Thoracic aorta (tissue), 2 donors: ENCODE results near the gene KCNMB2. TPM values are rescaled to one million over a fixed set of nuclear protein-coding genes. Genes with fewer than 3 reads are reported as not detected.

Source experiments
- ATAC-seq: fragments of 150-250 bp; one replicate; pipeline ENCODE4 v1.8.0; 2017; ENCODE audit warnings: low read depth; ENCODE audit not compliant: insufficient number of reproducible peaks, low FRiP score
- DNase-seq: peaks from one replicate; pipeline ENCODE4 v3.0.0-alpha.2; 2020; ENCODE audit warnings: low spot score
- H3K27ac ChIP-seq, 2 donors: fragments of 200-600 bp; sonication (generic); 1 replicate in 1 of 2; 2 replicates in 1 of 2; pipeline ENCODE4 v1.5.1; 2016; ENCODE audit warnings: mild to moderate bottlenecking in 2 of 2, moderate library complexity in 2 of 2
- H3K27me3 ChIP-seq: fragments of 200-600 bp; sonication (generic); replicated peaks from 2 replicates; pipeline ENCODE4 v1.6.0; 2016; ENCODE audit warnings: mild to moderate bottlenecking; ENCODE audit not compliant: insufficient read depth
- H3K36me3 ChIP-seq: fragments of 200-600 bp; sonication (generic); one replicate; pipeline ENCODE4 v1.5.1; 2016
- H3K4me1 ChIP-seq, 2 donors: fragments of 200-600 bp; sonication (generic); 1 replicate in 1 of 2; 2 replicates in 1 of 2; pipeline versions ENCODE4 v1.5.1 to v1.6.0; 2016; ENCODE audit warnings: low read depth in 2 of 2, mild to moderate bottlenecking in 1 of 2; ENCODE audit not compliant: control insufficient read depth in 1 of 2
- H3K4me3 ChIP-seq: fragments of 200-600 bp; sonication (generic); 2 replicates; pipeline ENCODE4 v1.5.1; 2016; ENCODE audit warnings: mild to moderate bottlenecking
- H3K9me3 ChIP-seq: fragments of 200-600 bp; sonication (generic); 2 replicates; pipeline ENCODE4 v1.5.1; 2016
- CTCF ChIP-seq: fragments of 200-600 bp; sonication (generic); IDR thresholded peaks from one replicate; pipeline ENCODE4 v1.5.1; 2019; ENCODE audit warnings: antibody characterized with exemption
- total RNA-seq, 2 donors: library from RNA; depleted of rRNA; stranded (reverse); fragments of >200 nt; gene quantifications; one replicate each; pipeline versions ENCODE4 v1.1.0 to v1.2.3, GENCODE V29; 2016

The KCNMB2 gene
- total RNA-seq, result not detected

GRCh38 chr3:178536211-178537079 lies at the start of gene KCNMB2:
Gene KCNMB2, plus strand, starts transcription at chr3:178536436.
- no peak for TF ChIP-seq CTCF
- Histone ChIP-seq H3K9me3 (no peaks in the 10 kb centered on the region), H3K4me3 (peak within 1 kb of the TSS; percentile 70), H3K27me3 (no peaks in the 10 kb centered on the region), H3K4me1 (peaks cover 5 to 7% of the 10 kb centered on the region in 2 donors), H3K36me3 (no peaks in the 10 kb centered on the region), H3K27ac (no peak within 1 kb of the TSS)
- DNase-seq (no peak), ATAC-seq (no peak)

- no peaks in the 10 kb centered on the region for H3K27me3 ChIP-seq
- no peaks in the 10 kb centered on the region for H3K4me1 ChIP-seq
- no peaks in the 10 kb centered on the region for H3K36me3 ChIP-seq
- no peak overlapping the region for H3K27ac ChIP-seq
- H3K4me3 ChIP-seq, result no peak overlapping the region
- no peak for TF ChIP-seq CTCF
- no peaks in the 10 kb centered on the region for H3K9me3 ChIP-seq
- DNase-seq, result no peak
- no peak for ATAC-seq
Measured at GRCh38 chr3:178486903-178487302, 49.3 kb upstream of the KCNMB2 start.

GRCh38 chr3:178487752-178488151 lies 48.5 kb upstream of the KCNMB2 start:
- H3K9me3 ChIP-seq, result no peaks in the 10 kb centered on the region
- no peaks in the 10 kb centered on the region for H3K27me3 ChIP-seq
- no peak overlapping the region for H3K27ac ChIP-seq
- DNase-seq, result no peak
- no peak for ATAC-seq
- no peak overlapping the region for H3K4me3 ChIP-seq
- H3K36me3 ChIP-seq, result no peaks in the 10 kb centered on the region
- H3K4me1 ChIP-seq, result no peaks in the 10 kb centered on the region
- TF ChIP-seq CTCF, result no peak

- no peak overlapping the region for H3K27ac ChIP-seq
- no peak for ATAC-seq
- no peaks in the 10 kb centered on the region for H3K27me3 ChIP-seq
- H3K4me1 ChIP-seq, result no peaks in the 10 kb centered on the region
- no peak for DNase-seq
- TF ChIP-seq CTCF, result no peak
- no peaks in the 10 kb centered on the region for H3K9me3 ChIP-seq
- no peak overlapping the region for H3K4me3 ChIP-seq
- no peaks in the 10 kb centered on the region for H3K36me3 ChIP-seq
Measured at GRCh38 chr3:178491751-178492150, 44.5 kb upstream of the KCNMB2 start.

- TF ChIP-seq CTCF, result no peak
- Histone ChIP-seq H3K27ac (no peak overlapping the region), H3K27me3 (no peaks in the 10 kb centered on the region), H3K4me3 (no peak overlapping the region), H3K36me3 (no peaks in the 10 kb centered on the region), H3K9me3 (no peaks in the 10 kb centered on the region), H3K4me1 (no peaks in the 10 kb centered on the region)
- ATAC-seq (no peak), DNase-seq (no peak)
Measured at GRCh38 chr3:178492491-178492890, 43.7 kb upstream of the KCNMB2 start.
